Progenitor cell of endocrine pancreas (in vitro differentiated cells): ENCODE data around the gene METTL24. TPM values are rescaled to one million over a fixed set of nuclear protein-coding genes. Genes with fewer than 3 reads are reported as not detected.

Experiments
- DNase-seq: peaks from one replicate; pipeline ENCODE4 v3.0.0; 2021; ENCODE audit warnings: low spot score; ENCODE audit not compliant: unreplicated experiment
- H3K27ac Mint-ChIP-seq: 2 replicates; pipeline ENCODE4 v1.8.0; 2021; ENCODE audit warnings: mild to moderate bottlenecking, moderate library complexity, mixed read lengths
- H3K27me3 Mint-ChIP-seq: 2 replicates; pipeline ENCODE4 v1.8.0; 2021; ENCODE audit warnings: mixed read lengths
- H3K36me3 Mint-ChIP-seq: 2 replicates; pipeline ENCODE4 v1.8.0; 2022; ENCODE audit warnings: mixed read lengths; ENCODE audit not compliant: insufficient read depth
- H3K4me1 Mint-ChIP-seq: 2 replicates; pipeline ENCODE4 v1.8.0; 2021; ENCODE audit warnings: low read depth, mixed read lengths
- H3K4me3 Mint-ChIP-seq: 2 replicates; pipeline ENCODE4 v1.8.0; 2021; ENCODE audit warnings: low read depth, mild to moderate bottlenecking, moderate library complexity, mixed read lengths
- H3K9me3 Mint-ChIP-seq: 2 replicates; pipeline ENCODE4 v1.8.0; 2021; ENCODE audit warnings: low read depth, mixed read lengths
- CTCF ChIP-seq: fragments of 200-600 bp; sonication (generic); IDR thresholded peaks from one replicate; pipeline ENCODE4 v1.5.0; 2021; ENCODE audit warnings: antibody characterized with exemption, mild to moderate bottlenecking; ENCODE audit not compliant: unreplicated experiment
- total RNA-seq: library from RNA; stranded (reverse); gene quantifications from 2 replicates; pipeline ENCODE4 v1.2.1, GENCODE V29; 2021

Gene METTL24
- total RNA-seq, 1 donor from 2014 or later = 10.0 TPM

GRCh38 chr6:110338820-110339470 is 19.2 kb downstream of the METTL24 start:
- no peaks in the 10 kb centered on the region for H3K9me3 Mint-ChIP-seq
- H3K4me1 Mint-ChIP-seq = peaks cover 17% of the 10 kb centered on the region
- no peaks in the 10 kb centered on the region for H3K27me3 Mint-ChIP-seq
- H3K27ac Mint-ChIP-seq = peak overlapping the region; percentile 5
- DNase-seq = no peak
- no peak for TF ChIP-seq CTCF
- no peaks in the 10 kb centered on the region for H3K36me3 Mint-ChIP-seq
- H3K4me3 Mint-ChIP-seq = no peak overlapping the region

GRCh38 chr6:110337486-110337885 is 20.7 kb downstream of the METTL24 start:
- DNase-seq = no peak
- Mint-ChIP-seq H3K36me3 (no peaks in the 10 kb centered on the region), H3K4me3 (no peak overlapping the region), H3K27me3 (no peaks in the 10 kb centered on the region), H3K4me1 (peaks cover 12% of the 10 kb centered on the region), H3K9me3 (no peaks in the 10 kb centered on the region), H3K27ac (no peak overlapping the region)
- no peak for TF ChIP-seq CTCF

GRCh38 chr6:110334423-110335180 is 23.5 kb downstream of the METTL24 start:
- TF ChIP-seq CTCF = no peak
- Mint-ChIP-seq H3K27me3 (no peaks in the 10 kb centered on the region), H3K27ac (no peak overlapping the region), H3K36me3 (no peaks in the 10 kb centered on the region), H3K4me1 (peaks cover 26% of the 10 kb centered on the region), H3K9me3 (no peaks in the 10 kb centered on the region), H3K4me3 (no peak overlapping the region)
- no peak for DNase-seq

- no peak overlapping the region for H3K27ac Mint-ChIP-seq
- H3K27me3 Mint-ChIP-seq = no peaks in the 10 kb centered on the region
- DNase-seq = no peak
- H3K36me3 Mint-ChIP-seq = no peaks in the 10 kb centered on the region
- peaks cover 44% of the 10 kb centered on the region for H3K4me1 Mint-ChIP-seq
- no peak for TF ChIP-seq CTCF
- no peaks in the 10 kb centered on the region for H3K9me3 Mint-ChIP-seq
- H3K4me3 Mint-ChIP-seq = no peak overlapping the region
These were observed 25.9 kb downstream of the METTL24 start for GRCh38 chr6:110332281-110332680.

GRCh38 chr6:110331816-110332215 is 26.3 kb downstream of the METTL24 start:
- TF ChIP-seq CTCF = no peak
- Mint-ChIP-seq H3K27me3 (no peaks in the 10 kb centered on the region), H3K9me3 (no peaks in the 10 kb centered on the region), H3K27ac (peak overlapping the region; percentile 65), H3K4me1 (peaks cover 49% of the 10 kb centered on the region), H3K4me3 (no peak overlapping the region), H3K36me3 (no peaks in the 10 kb centered on the region)
- no peak for DNase-seq
